ENCODE results near the gene LMAN1. TPM values are rescaled to one million over a fixed set of nuclear protein-coding genes. Genes with fewer than 3 reads are reported as not detected.

Gene LMAN1
- total RNA-seq, 1 donor from 2014 or later = 123 TPM

- H3K9ac ChIP-seq (ENCODE audit: low read length) = no peak overlapping the region
- Mint-ChIP-seq H3K9me3 (ENCODE audit: unreplicated experiment) (peaks cover 3% of the 10 kb centered on the region), H3K27ac (ENCODE audit: unreplicated experiment) (no peak overlapping the region), H3K27me3 (ENCODE audit: low read depth, unreplicated experiment) (peaks cover 71% of the 10 kb centered on the region), H3K4me3 (ENCODE audit: unreplicated experiment) (no peak overlapping the region), H3K36me3 (ENCODE audit: low read depth, unreplicated experiment) (no peaks in the 10 kb centered on the region), H3K4me1 (ENCODE audit: low read depth, unreplicated experiment) (no peaks in the 10 kb centered on the region)
- H3K27ac ChIP-seq (ENCODE audit: low read depth, low read length) = no peak overlapping the region
- DNase-seq (ENCODE audit: low read depth) = no peak
- no peaks in the 10 kb centered on the region for H3K36me3 ChIP-seq (ENCODE audit: insufficient read depth, low read length)
- no peak overlapping the region for H3K4me2 ChIP-seq (ENCODE audit: low read length)
- H3K27me3 ChIP-seq (ENCODE audit: insufficient read depth, low read length) = peaks cover 76% of the 10 kb centered on the region
- H2AFZ ChIP-seq (ENCODE audit: low read depth, low read length) = no peak overlapping the region
- no peaks in the 10 kb centered on the region for H3K9me3 ChIP-seq (ENCODE audit: insufficient read depth, low read depth, low read length)
- TF ChIP-seq EZH2 (IDR thresholded peaks at IDR 0.05; ENCODE audit: insufficient read depth, low read length) (no peak), CTCF (IDR thresholded peaks at IDR 0.05; ENCODE audit: insufficient read depth, low read depth, low read length) (no peak)
- no peak overlapping the region for H3K4me3 ChIP-seq (ENCODE audit: insufficient read depth, low read depth, low read length)
- no peaks in the 10 kb centered on the region for H4K20me1 ChIP-seq (ENCODE audit: insufficient read depth, low read length)
- no peak for FAIRE-seq
- no peaks in the 10 kb centered on the region for H3K79me2 ChIP-seq (ENCODE audit: insufficient read depth, low read length)
- H3K4me1 ChIP-seq (ENCODE audit: insufficient read depth, low read length) = no peaks in the 10 kb centered on the region
Measured at GRCh38 chr18:59278793-59279192, 80.3 kb downstream of the LMAN1 start.

Other genes starting within 250 kb of the LMAN1 start
- gene SEC11C, start 219.4 kb downstream of the LMAN1 start, total RNA-seq = 38.0 and 39.9 TPM in 2 replicates
- not detected in 2 replicates for gene GRP, start 139.1 kb downstream of the LMAN1 start, total RNA-seq
- gene RAX, start 85.8 kb downstream of the LMAN1 start, total RNA-seq = not detected in 2 replicates
- not detected in 2 replicates for gene CPLX4, start 40.6 kb downstream of the LMAN1 start, total RNA-seq